A549 (cell line): ENCODE data around the gene CNPY4.

Source experiments
- CTCF ChIP-seq: fragments of >200 bp; sonication (Bioruptor Twin); formaldehyde crosslinking; IDR thresholded peaks from 3 replicates; pipeline ENCODE4 v1.5.1; 2016
- EP300 ChIP-seq, 2 experiments: fragments of >200 bp; sonication (Bioruptor Twin); formaldehyde crosslinking; IDR thresholded peaks; 2 replicates in 1 of 2; 3 replicates in 1 of 2; pipeline ENCODE4 v1.6.1; 2016 to 2017
- RFX5 ChIP-seq: fragments of 450-650 bp; IDR thresholded peaks from 2 replicates; pipeline ENCODE4 v1.7.1; 2014; ENCODE audit warnings: antibody characterized with exemption, mild to moderate bottlenecking, moderate library complexity
- TF ChIP-seq, protein P1 (sequence below): fragments of 200-600 bp; sonication (generic); IDR thresholded peaks from 2 replicates; pipeline ENCODE4 v1.6.1; 2016; ENCODE audit warnings: antibody characterized with exemption, mild to moderate bottlenecking, moderate library complexity
- TF ChIP-seq, protein P2 (sequence below): fragments of 450-650 bp; IDR thresholded peaks from 2 replicates; pipeline ENCODE4 v1.6.1; 2014; ENCODE audit warnings: antibody characterized with exemption

DNA sequence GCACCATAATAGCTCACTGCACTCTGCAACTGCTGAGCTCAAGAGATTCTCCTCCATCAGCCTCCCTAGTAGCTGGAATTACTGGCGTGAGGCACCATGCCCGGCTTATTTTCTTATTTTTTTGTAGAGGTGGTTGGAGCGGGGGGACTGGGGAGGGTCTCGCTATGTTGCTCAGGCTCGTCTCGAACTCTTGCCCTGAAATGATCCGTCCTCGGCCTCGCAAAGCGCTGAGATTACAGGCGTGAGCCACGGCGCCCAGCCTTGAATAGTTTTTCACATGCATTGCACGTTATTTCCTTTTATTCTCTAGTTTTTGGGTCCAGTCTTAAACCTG is 28.8 kb downstream of the CNPY4 start:
- TF ChIP-seq RFX5: no peak
- no peak for TF ChIP-seq CTCF
- no peak for TF ChIP-seq EP300 (IDR thresholded peaks at IDR 0.05)
- TF ChIP-seq, protein P1, sequence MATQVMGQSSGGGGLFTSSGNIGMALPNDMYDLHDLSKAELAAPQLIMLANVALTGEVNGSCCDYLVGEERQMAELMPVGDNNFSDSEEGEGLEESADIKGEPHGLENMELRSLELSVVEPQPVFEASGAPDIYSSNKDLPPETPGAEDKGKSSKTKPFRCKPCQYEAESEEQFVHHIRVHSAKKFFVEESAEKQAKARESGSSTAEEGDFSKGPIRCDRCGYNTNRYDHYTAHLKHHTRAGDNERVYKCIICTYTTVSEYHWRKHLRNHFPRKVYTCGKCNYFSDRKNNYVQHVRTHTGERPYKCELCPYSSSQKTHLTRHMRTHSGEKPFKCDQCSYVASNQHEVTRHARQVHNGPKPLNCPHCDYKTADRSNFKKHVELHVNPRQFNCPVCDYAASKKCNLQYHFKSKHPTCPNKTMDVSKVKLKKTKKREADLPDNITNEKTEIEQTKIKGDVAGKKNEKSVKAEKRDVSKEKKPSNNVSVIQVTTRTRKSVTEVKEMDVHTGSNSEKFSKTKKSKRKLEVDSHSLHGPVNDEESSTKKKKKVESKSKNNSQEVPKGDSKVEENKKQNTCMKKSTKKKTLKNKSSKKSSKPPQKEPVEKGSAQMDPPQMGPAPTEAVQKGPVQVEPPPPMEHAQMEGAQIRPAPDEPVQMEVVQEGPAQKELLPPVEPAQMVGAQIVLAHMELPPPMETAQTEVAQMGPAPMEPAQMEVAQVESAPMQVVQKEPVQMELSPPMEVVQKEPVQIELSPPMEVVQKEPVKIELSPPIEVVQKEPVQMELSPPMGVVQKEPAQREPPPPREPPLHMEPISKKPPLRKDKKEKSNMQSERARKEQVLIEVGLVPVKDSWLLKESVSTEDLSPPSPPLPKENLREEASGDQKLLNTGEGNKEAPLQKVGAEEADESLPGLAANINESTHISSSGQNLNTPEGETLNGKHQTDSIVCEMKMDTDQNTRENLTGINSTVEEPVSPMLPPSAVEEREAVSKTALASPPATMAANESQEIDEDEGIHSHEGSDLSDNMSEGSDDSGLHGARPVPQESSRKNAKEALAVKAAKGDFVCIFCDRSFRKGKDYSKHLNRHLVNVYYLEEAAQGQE: no peak
- TF ChIP-seq, protein P2, sequence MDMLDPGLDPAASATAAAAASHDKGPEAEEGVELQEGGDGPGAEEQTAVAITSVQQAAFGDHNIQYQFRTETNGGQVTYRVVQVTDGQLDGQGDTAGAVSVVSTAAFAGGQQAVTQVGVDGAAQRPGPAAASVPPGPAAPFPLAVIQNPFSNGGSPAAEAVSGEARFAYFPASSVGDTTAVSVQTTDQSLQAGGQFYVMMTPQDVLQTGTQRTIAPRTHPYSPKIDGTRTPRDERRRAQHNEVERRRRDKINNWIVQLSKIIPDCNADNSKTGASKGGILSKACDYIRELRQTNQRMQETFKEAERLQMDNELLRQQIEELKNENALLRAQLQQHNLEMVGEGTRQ: no peak
